ENCODE data around the gene OSBPL8.

OSBPL8 gene

GRCh38 chr12:76308866-76309265 is 250.7 kb downstream of the OSBPL8 start:
- DNase-seq (ENCODE audit: low read depth), result no peak

GRCh38 chr12:76307083-76307482 is 252.5 kb downstream of the OSBPL8 start:
- no peak for DNase-seq (ENCODE audit: low read depth)

GRCh38 chr12:76303989-76304460 is 255.5 kb downstream of the OSBPL8 start:
- no peak for DNase-seq (ENCODE audit: low read depth)

- no peak for DNase-seq (ENCODE audit: low read depth)
Observed at GRCh38 chr12:76303365-76303764, 256.2 kb downstream of the OSBPL8 start.

All from T follicular helper cell (primary cell).